HG02885 (cell line): ENCODE measurements around the gene FGF13.
A peak's percentile ranks its signal among the peaks of the same experiment; 100 is the strongest.

Source experiments
- ATAC-seq: cut with Tn5 transposase; IDR thresholded peaks from one replicate; pipeline ENCODE4 v1.9.1; 2021; ENCODE audit warnings: mild to moderate bottlenecking; ENCODE audit not compliant: unreplicated experiment, poor library complexity

FGF13 gene

DNA sequence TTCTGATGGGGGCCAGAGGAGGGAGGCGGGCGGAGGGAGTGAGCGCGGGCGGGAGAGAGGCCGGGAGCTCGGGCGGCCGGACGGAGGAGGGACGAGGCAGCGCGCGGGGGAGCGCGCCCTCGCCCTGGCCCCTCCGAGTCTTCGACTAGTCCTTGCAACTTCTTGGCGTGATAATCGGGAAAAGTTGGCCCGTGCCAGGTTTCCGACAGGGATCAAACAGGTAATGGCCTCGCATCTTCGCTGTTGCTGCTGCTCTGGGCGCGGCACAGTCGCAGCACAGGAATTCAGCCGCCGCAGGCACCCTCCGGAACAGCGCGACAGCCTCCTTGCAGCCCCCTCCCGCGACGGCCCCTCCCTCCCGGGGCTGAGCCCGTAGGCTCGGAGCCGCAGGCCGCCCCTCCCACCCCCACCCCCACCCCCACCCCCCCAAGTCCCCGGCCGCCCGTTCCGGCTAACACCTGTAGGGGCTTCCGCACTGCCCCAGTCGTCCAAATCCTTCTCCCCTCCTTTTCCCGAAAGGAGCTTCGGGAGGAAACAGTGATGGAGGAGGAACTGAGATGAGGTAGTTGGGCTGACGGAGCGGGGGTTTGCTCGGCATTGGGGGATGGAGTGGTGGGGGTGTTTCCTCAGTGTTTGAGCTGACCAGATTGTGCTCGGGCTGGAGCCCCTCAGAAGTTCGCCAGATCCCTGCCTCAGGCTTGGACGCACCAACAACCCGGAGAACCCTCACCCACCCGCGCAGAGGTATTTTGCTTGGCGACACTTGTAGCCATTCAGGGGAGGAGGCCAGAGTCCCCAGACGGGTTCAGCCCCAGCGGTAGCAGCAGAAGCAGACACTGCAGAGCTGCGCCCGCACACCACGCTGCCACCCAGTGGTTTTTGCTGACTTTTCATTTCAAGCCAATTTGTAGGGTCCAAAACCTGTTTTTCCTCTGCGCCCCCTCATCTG is at the start of gene FGF13:
FGF13 (minus strand) TSS at position 319 of the 949 bp plus-strand sequence. CDS start 714 bp downstream, outside the sequence.
- no peak for ATAC-seq

- ATAC-seq, result no peak
Observed at GRCh38 chrX:138759217-138759943, 47.9 kb upstream of the FGF13 start.

- ATAC-seq, result no peak
Observed at GRCh38 chrX:138756234-138756633, 44.7 kb upstream of the FGF13 start.

DNA sequence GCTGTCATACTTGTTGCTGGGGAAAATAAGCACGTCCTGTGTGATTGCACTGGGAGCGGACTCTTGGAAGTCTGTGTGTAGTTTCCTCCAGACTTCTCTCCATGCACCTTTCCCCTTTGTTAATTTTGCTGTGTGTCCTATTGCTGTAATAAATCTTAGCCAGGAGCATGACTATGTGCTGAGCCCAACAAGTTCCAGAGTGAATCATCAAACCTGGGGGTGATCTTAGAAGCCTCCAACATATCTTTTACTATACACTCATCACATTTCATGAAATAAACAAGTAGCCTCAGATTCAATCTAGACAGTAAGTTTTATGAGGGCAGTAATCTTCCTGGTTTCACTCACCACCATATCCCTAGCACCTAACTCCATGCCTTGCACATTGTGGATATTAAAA is 43.3 kb upstream of the FGF13 start:
- no peak for ATAC-seq

DNA sequence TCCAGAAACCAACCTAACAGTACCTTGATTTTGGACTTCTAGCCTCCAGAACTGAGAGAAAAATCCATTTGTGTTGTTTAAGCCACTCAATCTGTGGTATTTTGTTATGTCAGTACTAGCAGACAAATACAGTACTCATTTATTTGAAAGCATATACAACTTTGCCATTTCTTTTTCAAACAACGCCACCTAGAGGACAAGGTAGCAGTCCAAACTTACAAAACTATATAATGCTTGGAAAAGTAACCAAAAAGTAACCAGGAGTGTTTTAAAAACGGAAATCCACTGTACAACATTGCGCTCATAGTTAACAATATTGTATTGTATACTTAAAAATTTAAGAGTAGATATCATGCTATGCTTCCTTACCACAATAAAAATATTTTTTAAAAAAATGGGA is 37.0 kb upstream of the FGF13 start:
- ATAC-seq, result no peak

GRCh38 chrX:138745196-138745595 is 33.7 kb upstream of the FGF13 start:
- peak; percentile 82 for ATAC-seq

DNA sequence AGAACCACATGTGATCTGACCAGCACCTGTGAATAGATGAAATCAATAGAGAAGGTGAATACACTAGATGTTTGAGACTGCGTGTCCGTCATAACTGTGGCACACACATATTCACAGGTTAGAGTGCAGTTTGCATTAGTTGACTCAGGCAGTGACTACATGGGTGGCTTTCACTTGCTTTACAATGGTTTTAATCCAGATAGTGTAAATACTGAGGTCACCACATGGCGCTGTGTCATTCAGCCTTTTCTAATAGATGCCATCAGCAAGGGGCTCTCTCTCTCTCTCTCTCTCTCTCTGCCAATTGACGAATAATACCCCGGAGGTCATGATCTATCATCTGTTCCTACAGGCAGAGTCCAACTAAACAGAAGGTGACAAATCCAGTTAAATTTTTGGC is 30.7 kb upstream of the FGF13 start:
- no peak for ATAC-seq

GRCh38 chrX:138740341-138740740 is 28.8 kb upstream of the FGF13 start:
- ATAC-seq, result no peak

- ATAC-seq, result no peak
Observed at GRCh38 chrX:138723301-138723700, 11.8 kb upstream of the FGF13 start.

- no peak for ATAC-seq
Observed at GRCh38 chrX:138719396-138719795, 7.9 kb upstream of the FGF13 start.

- no peak for ATAC-seq
Observed at GRCh38 chrX:138718941-138719340, 7.4 kb upstream of the FGF13 start.

- ATAC-seq, result no peak
Observed at GRCh38 chrX:138710866-138711341, 613 bp downstream of the FGF13 start.

- no peak for ATAC-seq
Observed at GRCh38 chrX:138709886-138710791, 1.4 kb downstream of the FGF13 start.

GRCh38 chrX:138708268-138708667 is 3.2 kb downstream of the FGF13 start:
- no peak for ATAC-seq

DNA sequence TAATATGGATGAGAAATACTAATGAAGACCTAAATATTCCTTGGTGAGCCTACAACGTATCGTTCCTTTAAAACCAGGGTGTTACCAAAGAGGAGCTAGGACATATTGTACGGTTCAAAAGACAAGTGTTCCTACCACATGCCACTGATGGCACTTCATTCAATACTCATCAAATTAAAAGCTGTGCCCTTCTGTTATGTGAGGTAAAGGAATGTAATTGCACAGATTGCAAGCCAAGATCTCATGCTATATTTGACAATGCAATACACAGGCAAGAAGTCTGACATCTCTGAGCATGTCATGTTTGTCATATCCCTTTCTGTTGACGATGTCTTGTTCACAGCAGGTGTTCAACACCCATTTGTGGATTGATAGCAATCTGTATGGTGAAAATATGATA is 6.9 kb downstream of the FGF13 start:
- no peak for ATAC-seq

DNA sequence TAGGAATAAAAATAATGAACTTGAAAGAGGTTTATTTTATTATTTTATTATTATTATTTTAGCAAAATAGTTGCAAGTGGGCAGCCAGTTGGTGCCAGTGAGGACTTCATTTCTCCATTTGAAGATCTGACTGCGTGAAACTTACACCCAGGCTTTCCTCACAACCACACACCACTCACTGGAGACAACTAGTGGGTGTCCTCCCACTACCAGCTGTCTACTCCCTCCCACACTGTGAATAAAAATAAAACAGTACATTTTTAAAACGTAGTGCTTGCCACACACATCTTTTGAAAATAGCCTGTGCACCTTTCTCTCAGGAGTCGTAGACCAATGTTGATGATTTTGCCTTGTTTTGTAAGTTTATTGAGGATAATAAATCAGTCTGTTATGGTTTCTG is 7.4 kb downstream of the FGF13 start:
- no peak for ATAC-seq

DNA sequence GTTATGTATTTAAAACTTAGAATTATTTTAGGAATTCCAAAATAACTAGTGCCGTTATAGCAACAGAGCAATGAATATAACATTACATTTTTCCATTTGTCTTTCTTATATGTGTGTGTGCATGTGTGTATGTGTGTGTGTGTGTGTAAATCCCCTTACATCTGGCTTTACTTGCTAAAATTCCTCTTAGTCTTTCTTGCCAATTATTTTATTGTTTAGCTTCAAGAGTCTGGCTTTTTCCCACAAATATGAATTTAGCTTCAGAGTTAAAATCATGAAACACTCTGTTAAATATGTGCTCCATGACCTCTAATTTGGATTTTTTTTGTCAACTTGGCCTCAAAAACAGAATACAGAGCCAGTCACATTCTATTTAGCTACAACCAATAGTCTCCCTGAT is 18.9 kb downstream of the FGF13 start:
- ATAC-seq, result no peak

- ATAC-seq, result no peak
Observed at GRCh38 chrX:138691186-138691585, 20.3 kb downstream of the FGF13 start.

DNA sequence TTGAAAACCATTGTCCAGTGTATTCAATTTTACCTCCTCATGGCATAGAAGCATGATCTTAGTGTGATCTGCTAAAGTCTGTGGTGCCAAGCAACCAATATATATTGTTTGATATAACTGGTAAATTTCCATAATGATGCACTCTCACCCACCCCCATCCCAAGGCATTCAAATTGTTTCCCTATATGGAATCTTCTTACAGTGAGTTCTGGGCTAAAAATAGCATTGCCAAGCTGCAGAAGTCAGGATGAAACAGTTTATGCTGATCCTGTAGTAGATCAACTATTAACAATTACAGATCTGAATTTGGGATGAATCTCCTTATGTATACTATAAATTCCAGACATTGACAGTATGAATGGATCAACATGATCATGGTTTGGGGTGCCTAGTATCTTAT is 20.9 kb downstream of the FGF13 start:
- no peak for ATAC-seq

- no peak for ATAC-seq
Observed at GRCh38 chrX:138683600-138683999, 27.9 kb downstream of the FGF13 start.
